Right lobe of liver (tissue), 6 donors: ENCODE results near the gene CD58. TPM values are rescaled to one million over a fixed set of nuclear protein-coding genes. Genes with fewer than 3 reads are reported as not detected.

Experiments used
- ATAC-seq, 4 donors: fragments of 200-7000 bp; cut with Tn5 transposase; one replicate each; pipeline ENCODE4 v1.9.1; 2020; ENCODE audit warnings: mild to moderate bottlenecking in 4 of 4, moderate library complexity in 4 of 4
- DNase-seq, 3 donors: peaks; one replicate each; pipeline ENCODE4 v3.0.0-alpha.2; 2020
- H3K27ac ChIP-seq, 3 donors: fragments of 200-600 bp; one replicate each; pipeline ENCODE4 v1.8.0; 2022
- H3K27me3 ChIP-seq, 2 donors: fragments of 200-600 bp; one replicate each; pipeline ENCODE4 v1.8.0; 2022
- H3K36me3 ChIP-seq, 4 donors: fragments of 200-600 bp; sonication (generic) in 1 of 4; one replicate each; pipeline versions ENCODE4 v1.5.1 to v1.8.0; 2017 to 2022; ENCODE audit warnings: control low read depth in 1 of 4
- H3K4me1 ChIP-seq, 4 donors: fragments of 200-600 bp; sonication (generic) in 1 of 4; one replicate each; pipeline versions ENCODE4 v1.5.1 to v1.8.0; 2017 to 2022; ENCODE audit warnings: control low read depth in 1 of 4
- H3K4me3 ChIP-seq, 3 donors: fragments of 200-600 bp; one replicate each; pipeline ENCODE4 v1.8.0; 2022
- H3K9me3 ChIP-seq, 4 donors: fragments of 200-600 bp; sonication (generic) in 1 of 4; one replicate each; pipeline versions ENCODE4 v1.5.1 to v1.8.0; 2017 to 2022; ENCODE audit warnings: control low read depth in 1 of 4
- POLR2A ChIP-seq: fragments of 450-650 bp; IDR thresholded peaks from one replicate; pipeline ENCODE4 v1.6.1; 2017; ENCODE audit warnings: antibody characterized with exemption, mild to moderate bottlenecking
- WGBS: methylation state at CpG from one replicate; pipeline ENCODE4 v1.1.6; 2018; ENCODE audit warnings: low coverage, low lambda C conversion rate; ENCODE audit not compliant: insufficient coverage; ENCODE audit errors: missing lambda C conversion rate; 5-methylcytosine and 5-hydroxymethylcytosine counted together
- intact Hi-C, 2 donors: fragments of 100-400 bp; cut with DNase I; formaldehyde crosslinking; loops; one replicate each; pipeline versions ENCODE4 v1.11.2 to v1.14.1; 2022
- total RNA-seq, 6 experiments: library from RNA; depleted of rRNA in 2 of 6; stranded (reverse); fragments of >200 nt in 2 of 6; fragmentation: NEBNext Ultra II Directional in 3 of 6; extraction: Animal tissue kit (Norgen Biotek cat#: 25700) in 3 of 6; gene quantifications; one replicate each; pipeline versions ENCODE4 v1.1.0 to v1.2.4, GENCODE V29; 2016 to 2023
- TF ChIP-seq, protein P1 (sequence below), 4 donors: fragments of 200-600 bp in 3 of 4; fragments of 450-650 bp in 1 of 4; IDR thresholded peaks; one replicate each; pipeline versions ENCODE4 v1.5.1 to v1.8.0; 2016 to 2022; ENCODE audit warnings: antibody characterized with exemption in 4 of 4, mild to moderate bottlenecking in 2 of 4
- donor health status: DM: no; HTN: yes; CAD: no.
- donor health status: DM: no; HTN: no; CAD: no.
- donor health status: DM: no; HTN: no; CAD: no.
- donor health status: DM: no; HTN: yes; CAD: no.
- donor health status: DM: no; HTN: yes; CAD: no.

The CD58 gene
- total RNA-seq, 6 experiments from 2014 or later, result 3.5 to 13.8 (median 7.5) TPM

DNA sequence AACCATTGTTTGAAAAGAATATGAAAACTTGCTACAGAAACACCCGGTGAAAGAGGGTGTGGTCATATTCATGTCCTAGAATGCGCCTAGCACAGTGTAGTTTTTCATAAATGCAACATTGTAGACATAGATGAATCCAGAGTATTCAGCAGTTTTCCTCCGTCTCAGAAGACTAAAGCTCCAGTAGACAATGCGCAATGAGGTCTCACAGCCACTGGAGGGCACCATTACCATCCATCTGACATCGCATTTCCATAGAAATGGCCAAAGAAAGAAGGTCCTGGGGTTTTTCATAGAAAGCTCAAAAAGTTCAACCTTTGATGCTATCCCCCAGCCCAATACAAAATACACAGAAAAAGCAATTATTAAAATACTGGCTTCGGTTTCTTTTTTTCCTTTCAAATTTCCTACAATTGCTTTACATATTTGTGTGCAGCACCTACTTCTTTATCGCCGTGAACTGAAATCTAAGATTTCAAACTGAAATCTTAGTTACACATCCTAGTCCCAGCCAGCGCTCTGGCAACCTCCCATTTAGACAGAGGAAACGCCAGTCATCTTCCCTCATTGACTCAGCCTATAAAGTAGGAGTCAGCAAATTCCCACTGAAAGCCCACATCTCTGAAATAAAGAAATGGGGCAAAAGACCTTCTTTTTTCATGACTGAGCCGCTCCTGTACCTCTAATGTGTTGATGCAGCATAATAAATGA, 3.9 kb upstream of the CD58 start:
- intact Hi-C loops, result no loop called here
- 15% methylated on average over 11 of the region's 11 CpGs for WGBS
- no peak for TF ChIP-seq POLR2A
- TF ChIP-seq, protein P1, sequence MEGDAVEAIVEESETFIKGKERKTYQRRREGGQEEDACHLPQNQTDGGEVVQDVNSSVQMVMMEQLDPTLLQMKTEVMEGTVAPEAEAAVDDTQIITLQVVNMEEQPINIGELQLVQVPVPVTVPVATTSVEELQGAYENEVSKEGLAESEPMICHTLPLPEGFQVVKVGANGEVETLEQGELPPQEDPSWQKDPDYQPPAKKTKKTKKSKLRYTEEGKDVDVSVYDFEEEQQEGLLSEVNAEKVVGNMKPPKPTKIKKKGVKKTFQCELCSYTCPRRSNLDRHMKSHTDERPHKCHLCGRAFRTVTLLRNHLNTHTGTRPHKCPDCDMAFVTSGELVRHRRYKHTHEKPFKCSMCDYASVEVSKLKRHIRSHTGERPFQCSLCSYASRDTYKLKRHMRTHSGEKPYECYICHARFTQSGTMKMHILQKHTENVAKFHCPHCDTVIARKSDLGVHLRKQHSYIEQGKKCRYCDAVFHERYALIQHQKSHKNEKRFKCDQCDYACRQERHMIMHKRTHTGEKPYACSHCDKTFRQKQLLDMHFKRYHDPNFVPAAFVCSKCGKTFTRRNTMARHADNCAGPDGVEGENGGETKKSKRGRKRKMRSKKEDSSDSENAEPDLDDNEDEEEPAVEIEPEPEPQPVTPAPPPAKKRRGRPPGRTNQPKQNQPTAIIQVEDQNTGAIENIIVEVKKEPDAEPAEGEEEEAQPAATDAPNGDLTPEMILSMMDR (IDR thresholded peaks at IDR 0.05), result peak; percentile 84 to 92 (median 90)
- Histone ChIP-seq H3K9me3 (no peaks in the 10 kb centered on the region), H3K4me1 (peaks cover 0 to 8% (median 0%) of the 10 kb centered on the region in 4 donors), H3K36me3 (no peaks in the 10 kb centered on the region), H3K4me3 (no peak overlapping the region), H3K27me3 (no peaks in the 10 kb centered on the region), H3K27ac (no peak overlapping the region)
- peak; percentile 41 to 54 (median 43) for ATAC-seq
- peak in 1 of 3 donors; percentile 60 for DNase-seq

DNA sequence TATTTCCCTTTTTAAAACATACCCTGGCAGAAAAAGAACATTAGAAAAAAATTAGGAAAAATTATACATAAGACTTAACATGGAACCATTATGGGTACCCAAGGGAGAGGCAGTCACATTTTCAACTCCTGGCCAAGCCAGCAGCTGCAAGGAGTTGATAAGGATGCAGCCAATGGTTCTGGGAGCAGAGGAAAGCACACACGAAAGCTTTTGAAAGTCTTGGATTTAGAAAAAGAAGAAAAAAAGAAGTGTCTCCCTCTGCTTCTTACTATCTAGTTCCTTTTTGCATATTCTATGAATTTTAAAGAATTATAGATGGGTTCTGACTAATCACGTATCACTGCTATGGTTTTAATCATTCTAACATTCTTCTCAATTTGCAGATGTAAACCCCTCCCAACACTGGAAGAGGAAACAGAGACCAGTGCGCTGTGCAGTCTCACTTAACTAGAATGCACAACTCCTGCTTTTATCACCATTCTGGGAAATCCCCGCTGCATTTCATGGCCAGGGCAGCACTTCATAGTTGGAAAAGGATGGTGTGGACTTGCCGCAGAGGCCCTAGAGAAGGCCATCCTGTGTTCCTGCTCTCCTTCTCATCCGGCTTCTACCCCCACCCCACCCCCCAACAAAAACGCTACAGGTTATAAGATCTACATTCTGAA, 2.7 kb upstream of the CD58 start:
- TF ChIP-seq, protein P1 (IDR thresholded peaks at IDR 0.05), result no peak
- no peak for TF ChIP-seq POLR2A
- no peaks in the 10 kb centered on the region for H3K36me3 ChIP-seq
- intact Hi-C loops, result no loop called here
- no peaks in the 10 kb centered on the region for H3K9me3 ChIP-seq
- no peak overlapping the region for H3K4me3 ChIP-seq
- 48% methylated on average over 6 of the region's 7 CpGs for WGBS
- ATAC-seq (no peak), DNase-seq (no peak)
- no peaks in the 10 kb centered on the region for H3K27me3 ChIP-seq
- H3K4me1 ChIP-seq, result peaks cover 0 to 8% (median 0%) of the 10 kb centered on the region in 4 donors
- H3K27ac ChIP-seq, result no peak overlapping the region

DNA sequence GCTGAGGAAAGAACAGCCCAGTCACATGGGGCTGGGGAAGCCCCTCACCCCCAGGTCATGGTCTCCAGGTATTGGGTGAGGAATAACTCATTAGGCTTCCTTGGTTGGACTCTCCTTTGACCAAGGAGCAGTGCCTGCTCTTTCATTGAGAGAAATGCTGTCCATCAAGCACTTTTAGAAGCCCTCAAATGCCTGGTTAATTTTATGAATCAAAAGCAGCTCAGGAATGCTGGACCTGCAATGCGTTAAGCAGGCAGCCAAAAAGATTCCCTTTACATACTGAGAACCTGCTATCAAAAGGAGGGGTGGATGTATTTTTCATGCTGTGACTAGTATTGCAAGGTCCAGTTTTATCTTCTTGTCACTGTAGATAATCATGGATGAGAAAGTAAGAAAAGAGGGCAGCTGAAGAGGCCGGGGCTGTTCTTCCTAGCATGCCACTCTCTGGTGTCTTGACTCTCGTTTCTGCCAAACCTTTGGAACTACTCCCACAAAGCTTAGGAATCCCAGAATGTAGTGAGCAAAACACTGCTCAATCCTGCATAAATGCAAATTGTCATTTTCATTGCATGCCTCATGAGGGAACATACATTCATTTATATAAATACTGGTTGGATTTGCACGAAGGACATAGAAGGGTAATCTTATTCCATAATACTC, 2.1 kb upstream of the CD58 start:
- intact Hi-C loops, result no loop called here
- no peak overlapping the region for H3K4me3 ChIP-seq
- no peaks in the 10 kb centered on the region for H3K36me3 ChIP-seq
- 77% methylated on average over 4 of the region's 4 CpGs for WGBS
- ATAC-seq (no peak), DNase-seq (no peak)
- H3K27me3 ChIP-seq, result no peaks in the 10 kb centered on the region
- no peaks in the 10 kb centered on the region for H3K9me3 ChIP-seq
- peaks cover 0 to 8% (median 0%) of the 10 kb centered on the region in 4 donors for H3K4me1 ChIP-seq
- TF ChIP-seq, protein P1 (IDR thresholded peaks at IDR 0.05), result no peak
- TF ChIP-seq POLR2A, result no peak
- H3K27ac ChIP-seq, result no peak overlapping the region

DNA sequence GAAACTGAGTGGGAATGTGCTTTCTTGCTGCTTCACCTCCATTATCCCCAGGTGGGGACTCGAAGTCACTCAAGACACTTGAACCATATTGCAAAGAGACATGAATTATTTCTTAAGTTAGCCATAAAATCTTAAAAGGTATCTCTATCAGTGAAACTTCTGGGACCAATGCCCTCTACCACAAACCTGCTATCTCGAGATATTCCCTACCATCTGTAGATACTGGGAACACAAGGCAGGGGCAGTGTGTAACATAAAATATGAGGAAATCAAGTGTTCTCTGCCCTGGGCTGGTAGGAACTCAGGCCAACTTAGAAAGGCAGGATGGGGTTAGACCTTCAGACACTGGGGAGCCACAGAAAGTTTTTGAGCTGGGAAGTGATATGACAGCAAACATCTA, 1.3 kb upstream of the CD58 start:
- ATAC-seq (no peak), DNase-seq (no peak)
- Histone ChIP-seq H3K36me3 (no peaks in the 10 kb centered on the region), H3K9me3 (no peaks in the 10 kb centered on the region), H3K27me3 (no peaks in the 10 kb centered on the region), H3K4me1 (peaks cover 0 to 8% (median 0%) of the 10 kb centered on the region in 4 donors), H3K4me3 (no peak overlapping the region), H3K27ac (no peak overlapping the region)
- 84% methylated on average over 2 of the region's 2 CpGs for WGBS
- TF ChIP-seq POLR2A, result no peak
- TF ChIP-seq, protein P1 (IDR thresholded peaks at IDR 0.05), result no peak
- intact Hi-C loops, result no loop called here
